ENCODE data around the gene CTDSP2.
A peak's percentile ranks its signal among the peaks of the same experiment; 100 is the strongest.

CTDSP2 gene

GRCh38 chr12:57842342-57843294 is 3.9 kb downstream of the CTDSP2 start:
- peaks cover 13% of the 10 kb centered on the region for H3K36me3 ChIP-seq
- TF ChIP-seq CTCF (IDR thresholded peaks at IDR 0.05) = no peak
- H3K4me1 ChIP-seq (ENCODE audit: control insufficient read depth in 1 of 2, insufficient read depth in 1 of 2, low read depth in 1 of 2, low read length in 1 of 2) = peaks cover 74 to 77% of the 10 kb centered on the region in 2 experiments
- H3K27ac ChIP-seq = peak overlapping the region; percentile 94
- no peaks in the 10 kb centered on the region for H3K27me3 ChIP-seq
- no peaks in the 10 kb centered on the region for H3K9me3 ChIP-seq
- peak overlapping the region; percentile 4 to 94 for H3K4me3 ChIP-seq (ENCODE audit: low read depth in 1 of 2, low read length in 1 of 2)

DNA sequence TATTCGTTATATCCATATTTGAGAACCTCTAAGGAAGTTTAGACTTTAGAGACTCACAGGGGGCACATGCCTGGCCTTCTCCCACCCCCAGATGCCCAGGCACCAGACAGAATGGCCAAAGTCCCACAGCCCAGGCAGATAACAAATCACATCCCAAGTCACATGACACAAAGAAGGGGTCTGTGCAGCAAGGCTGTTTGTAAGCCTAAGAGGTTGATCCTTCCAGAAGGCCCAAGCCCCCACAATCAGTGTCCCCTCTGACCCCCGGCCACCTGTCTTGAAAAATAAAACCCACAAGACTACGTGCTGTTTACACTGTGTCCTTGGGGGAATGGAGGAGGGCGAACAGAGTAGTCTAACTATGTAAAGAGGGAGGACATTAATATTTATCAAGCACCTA is 5.1 kb downstream of the CTDSP2 start:
- Histone ChIP-seq H3K27ac (no peak overlapping the region), H3K9me3 (no peaks in the 10 kb centered on the region), H3K4me1 (ENCODE audit: control insufficient read depth in 1 of 2, insufficient read depth in 1 of 2, low read depth in 1 of 2, low read length in 1 of 2) (peaks cover 82 to 84% of the 10 kb centered on the region in 2 experiments), H3K4me3 (ENCODE audit: low read depth in 1 of 2, low read length in 1 of 2) (no peak overlapping the region), H3K27me3 (no peaks in the 10 kb centered on the region), H3K36me3 (peaks cover 13% of the 10 kb centered on the region)
- no peak for TF ChIP-seq CTCF (IDR thresholded peaks at IDR 0.05)

DNA sequence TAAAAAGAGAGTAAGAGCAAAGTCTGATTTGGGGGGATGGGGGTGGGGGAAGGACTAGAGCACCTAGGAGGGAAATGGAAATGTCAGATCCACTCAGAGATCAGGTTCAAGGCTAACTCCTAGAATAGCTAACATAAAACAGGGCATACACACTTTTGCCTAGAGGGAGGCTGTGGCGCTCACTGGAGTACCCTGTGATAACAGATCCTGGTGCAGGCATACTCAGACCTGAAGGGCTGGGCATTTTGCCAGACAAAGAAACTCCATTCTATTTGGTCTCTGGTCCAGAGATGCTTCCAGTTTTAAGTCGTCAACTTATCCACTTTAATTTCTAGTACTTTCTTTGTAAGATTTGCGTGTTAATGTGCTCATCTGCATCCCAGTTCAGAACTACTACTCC is 5.8 kb downstream of the CTDSP2 start:
- Histone ChIP-seq H3K4me3 (ENCODE audit: low read depth in 1 of 2, low read length in 1 of 2) (no peak overlapping the region), H3K27ac (no peak overlapping the region)
- TF ChIP-seq CTCF (IDR thresholded peaks at IDR 0.05) = no peak

GRCh38 chr12:57839996-57840395 is 6.5 kb downstream of the CTDSP2 start:
- TF ChIP-seq CTCF (IDR thresholded peaks at IDR 0.05) = no peak
- H3K36me3 ChIP-seq = peaks cover 13% of the 10 kb centered on the region
- H3K27me3 ChIP-seq = no peaks in the 10 kb centered on the region
- H3K4me1 ChIP-seq (ENCODE audit: control insufficient read depth in 1 of 2, insufficient read depth in 1 of 2, low read depth in 1 of 2, low read length in 1 of 2) = peaks cover 97 to 98% of the 10 kb centered on the region in 2 experiments
- H3K4me3 ChIP-seq (ENCODE audit: low read depth in 1 of 2, low read length in 1 of 2) = peak overlapping the region in 1 of 2 experiments; percentile 21
- H3K27ac ChIP-seq = peak overlapping the region; percentile 72
- H3K9me3 ChIP-seq = no peaks in the 10 kb centered on the region

More for the DNA sequence above, 5.8 kb downstream of the CTDSP2 start:
- Histone ChIP-seq H3K27me3 (no peaks in the 10 kb centered on the region), H3K36me3 (peaks cover 13% of the 10 kb centered on the region), H3K9me3 (no peaks in the 10 kb centered on the region), H3K4me1 (ENCODE audit: control insufficient read depth in 1 of 2, insufficient read depth in 1 of 2, low read depth in 1 of 2, low read length in 1 of 2) (peaks cover 89 to 91% of the 10 kb centered on the region in 2 experiments)

- no peak for TF ChIP-seq CTCF (IDR thresholded peaks at IDR 0.05)
- Histone ChIP-seq H3K27ac (peak overlapping the region; percentile 72), H3K27me3 (no peaks in the 10 kb centered on the region), H3K4me3 (ENCODE audit: low read depth in 1 of 2, low read length in 1 of 2) (peak overlapping the region; percentile 18 to 21), H3K4me1 (ENCODE audit: control insufficient read depth in 1 of 2, insufficient read depth in 1 of 2, low read depth in 1 of 2, low read length in 1 of 2) (peaks cover 96 to 97% of the 10 kb centered on the region in 2 experiments), H3K9me3 (no peaks in the 10 kb centered on the region), H3K36me3 (peaks cover 11% of the 10 kb centered on the region)
Measured at GRCh38 chr12:57838594-57839302, 7.8 kb downstream of the CTDSP2 start.

All from neutrophil (primary cell).